HuH-7 (cell line): ENCODE data around the gene HERC4.
A peak's percentile ranks its signal among the peaks of the same experiment; 100 is the strongest.

Experiments
- DNase-seq: peaks from one replicate; pipeline ENCODE4 v3.0.0; 2011; ENCODE audit warnings: low spot score

Gene HERC4, protein sequence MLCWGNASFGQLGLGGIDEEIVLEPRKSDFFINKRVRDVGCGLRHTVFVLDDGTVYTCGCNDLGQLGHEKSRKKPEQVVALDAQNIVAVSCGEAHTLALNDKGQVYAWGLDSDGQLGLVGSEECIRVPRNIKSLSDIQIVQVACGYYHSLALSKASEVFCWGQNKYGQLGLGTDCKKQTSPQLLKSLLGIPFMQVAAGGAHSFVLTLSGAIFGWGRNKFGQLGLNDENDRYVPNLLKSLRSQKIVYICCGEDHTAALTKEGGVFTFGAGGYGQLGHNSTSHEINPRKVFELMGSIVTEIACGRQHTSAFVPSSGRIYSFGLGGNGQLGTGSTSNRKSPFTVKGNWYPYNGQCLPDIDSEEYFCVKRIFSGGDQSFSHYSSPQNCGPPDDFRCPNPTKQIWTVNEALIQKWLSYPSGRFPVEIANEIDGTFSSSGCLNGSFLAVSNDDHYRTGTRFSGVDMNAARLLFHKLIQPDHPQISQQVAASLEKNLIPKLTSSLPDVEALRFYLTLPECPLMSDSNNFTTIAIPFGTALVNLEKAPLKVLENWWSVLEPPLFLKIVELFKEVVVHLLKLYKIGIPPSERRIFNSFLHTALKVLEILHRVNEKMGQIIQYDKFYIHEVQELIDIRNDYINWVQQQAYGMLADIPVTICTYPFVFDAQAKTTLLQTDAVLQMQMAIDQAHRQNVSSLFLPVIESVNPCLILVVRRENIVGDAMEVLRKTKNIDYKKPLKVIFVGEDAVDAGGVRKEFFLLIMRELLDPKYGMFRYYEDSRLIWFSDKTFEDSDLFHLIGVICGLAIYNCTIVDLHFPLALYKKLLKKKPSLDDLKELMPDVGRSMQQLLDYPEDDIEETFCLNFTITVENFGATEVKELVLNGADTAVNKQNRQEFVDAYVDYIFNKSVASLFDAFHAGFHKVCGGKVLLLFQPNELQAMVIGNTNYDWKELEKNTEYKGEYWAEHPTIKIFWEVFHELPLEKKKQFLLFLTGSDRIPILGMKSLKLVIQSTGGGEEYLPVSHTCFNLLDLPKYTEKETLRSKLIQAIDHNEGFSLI

DNA sequence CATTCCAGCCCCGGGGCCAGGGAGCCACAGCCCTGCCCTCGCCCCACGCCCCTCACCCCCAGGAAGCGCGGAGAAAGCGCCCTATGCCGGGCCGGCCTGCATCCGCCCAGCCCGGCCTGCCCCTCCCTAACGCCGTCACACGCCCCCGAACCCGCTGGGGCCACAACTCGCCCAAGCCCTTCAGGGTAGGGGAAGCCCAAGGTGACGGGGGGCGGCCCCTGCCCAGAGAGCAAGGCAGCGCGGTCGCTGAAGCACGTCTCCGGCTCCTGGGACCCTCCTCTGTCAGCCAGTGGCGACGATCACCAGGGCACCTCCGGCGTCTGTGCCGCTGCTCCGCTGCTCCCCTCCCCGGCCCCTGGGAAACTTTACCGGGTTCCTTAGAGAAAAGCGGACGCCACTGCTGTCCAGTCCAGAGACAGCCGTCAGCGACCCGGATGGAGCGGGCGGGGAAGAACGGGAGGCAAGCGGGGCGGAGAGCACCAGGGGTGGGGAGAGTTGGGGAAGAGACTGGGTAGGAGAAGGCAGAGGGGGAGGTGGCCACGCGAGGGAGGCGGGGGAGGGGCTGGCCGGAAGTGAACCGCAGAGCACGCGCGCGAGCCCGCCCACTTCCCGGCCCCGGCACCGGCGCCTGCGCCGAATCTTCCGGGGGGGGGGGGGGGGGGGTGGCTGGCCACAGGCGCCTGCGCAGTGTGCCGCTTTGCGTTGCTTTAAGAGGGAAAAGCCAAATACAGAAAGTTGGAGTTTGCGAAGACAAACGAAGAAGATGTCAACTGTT, at the start of gene HERC4:
TSS of gene HERC4 (minus strand) at position 509 of the 775 bp plus-strand sequence. CDS start 2,175 bp downstream, outside the sequence.
- peak; percentile 84 for DNase-seq

DNA sequence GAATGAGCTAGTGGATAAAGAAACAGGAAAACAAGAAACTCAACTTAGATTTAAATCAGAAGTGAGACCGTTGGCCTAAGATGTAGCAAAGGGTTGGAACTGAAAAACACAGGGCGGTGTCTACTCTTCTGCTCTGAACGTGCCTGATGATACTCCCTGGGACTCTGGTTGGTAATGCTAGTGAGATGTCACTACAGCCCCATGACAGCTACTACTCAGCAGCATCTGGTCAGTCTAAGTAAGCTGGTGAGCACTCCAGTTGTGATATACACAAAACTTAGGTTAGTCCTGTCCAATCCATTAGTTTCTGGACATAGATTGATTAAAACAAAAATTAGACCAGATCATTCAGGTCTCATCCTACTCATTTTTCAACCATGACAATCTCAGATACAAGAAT, 49.6 kb upstream of the HERC4 start:
- DNase-seq, result no peak

DNA sequence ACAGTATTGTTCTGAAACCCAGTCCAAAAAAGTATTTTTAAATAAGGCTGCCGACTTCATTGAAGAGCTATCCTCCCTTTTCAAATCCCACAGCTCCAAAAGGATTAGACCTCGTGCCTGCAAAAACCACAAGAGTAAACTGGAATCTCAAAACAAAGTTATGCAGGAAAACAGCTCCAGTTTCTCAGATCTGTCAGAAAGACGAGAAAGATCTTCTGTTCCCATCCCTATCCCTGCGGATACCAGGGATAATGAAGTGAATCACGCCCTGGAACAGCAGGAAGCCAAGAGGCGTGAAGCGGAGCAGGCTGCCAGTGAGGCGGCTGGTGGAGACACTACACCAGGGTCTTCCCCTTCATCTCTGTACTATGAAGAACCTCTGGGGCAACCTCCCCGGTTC, 46.8 kb upstream of the HERC4 start:
- DNase-seq, result no peak

DNA sequence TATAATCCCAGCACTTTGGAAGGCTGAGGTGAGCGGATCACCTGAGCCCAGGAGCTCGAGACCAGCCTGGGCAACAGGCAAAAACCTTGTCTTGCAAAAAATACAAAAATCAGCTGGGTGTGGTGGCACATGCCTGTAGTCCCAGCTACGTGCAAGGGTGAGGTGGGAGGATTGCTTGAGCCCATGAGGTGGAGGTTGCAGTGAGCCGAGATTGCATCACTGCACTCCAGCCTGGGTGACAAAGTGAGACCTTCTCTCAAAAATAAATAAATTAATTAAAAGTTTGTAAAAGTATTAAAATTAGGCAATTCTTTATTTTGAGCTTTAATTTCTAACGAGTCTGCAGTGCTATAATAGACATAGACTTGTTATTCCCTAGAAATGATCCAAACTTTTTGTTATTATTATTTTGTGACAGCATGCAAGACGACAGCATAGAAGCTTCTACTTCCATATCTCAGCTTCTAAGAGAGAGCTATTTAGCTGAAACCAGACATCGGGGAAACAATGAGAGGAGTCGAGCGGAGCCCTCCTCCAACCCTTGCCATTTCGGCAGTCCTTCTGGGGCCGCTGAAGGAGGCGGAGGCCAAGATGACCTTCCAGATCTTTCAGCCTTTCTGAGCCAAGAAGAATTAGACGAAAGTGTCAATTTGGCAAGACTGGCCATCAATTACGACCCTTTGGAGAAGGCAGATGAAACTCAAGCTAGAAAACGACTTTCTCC, 46.1 kb upstream of the HERC4 start:
- no peak for DNase-seq

DNA sequence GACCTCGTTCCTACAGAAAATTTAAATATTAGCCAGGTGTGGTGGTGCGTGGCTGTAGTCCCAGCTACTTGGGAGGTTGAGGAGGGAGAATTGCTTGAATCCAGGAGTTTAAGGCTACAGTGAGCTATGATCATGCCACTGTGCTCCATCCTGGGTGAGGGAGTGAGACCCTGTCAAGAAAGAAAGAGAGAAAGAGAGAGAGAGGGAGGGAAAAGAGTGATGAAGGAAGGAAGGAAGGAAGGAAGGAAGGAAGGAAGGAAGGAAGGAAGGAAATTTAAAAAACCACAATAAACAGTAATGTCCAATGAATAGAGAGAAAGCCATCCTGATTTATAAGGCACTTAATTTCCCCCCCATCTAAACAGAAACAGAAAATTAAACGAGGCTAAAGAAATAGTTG, 43.6 kb upstream of the HERC4 start:
- no peak for DNase-seq

DNA sequence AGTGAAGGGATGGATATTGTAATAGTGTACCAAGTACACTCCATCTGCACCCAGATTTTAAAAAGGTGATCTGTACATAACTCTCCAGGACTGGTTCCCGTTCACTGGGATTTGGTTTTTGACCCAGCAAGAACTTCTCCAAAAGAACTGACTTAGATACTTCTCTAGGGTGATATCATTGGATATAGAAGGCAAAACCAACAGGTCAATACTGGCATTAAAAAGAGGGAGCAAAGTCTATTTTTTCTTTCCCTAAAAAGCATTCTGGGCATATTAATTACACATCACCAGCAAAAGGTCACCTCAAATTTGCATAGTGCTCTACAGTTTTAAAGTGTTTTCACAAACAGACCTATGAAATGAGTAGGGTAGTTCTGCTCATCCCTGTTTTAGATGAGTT, 37.8 kb upstream of the HERC4 start:
- no peak for DNase-seq

DNA sequence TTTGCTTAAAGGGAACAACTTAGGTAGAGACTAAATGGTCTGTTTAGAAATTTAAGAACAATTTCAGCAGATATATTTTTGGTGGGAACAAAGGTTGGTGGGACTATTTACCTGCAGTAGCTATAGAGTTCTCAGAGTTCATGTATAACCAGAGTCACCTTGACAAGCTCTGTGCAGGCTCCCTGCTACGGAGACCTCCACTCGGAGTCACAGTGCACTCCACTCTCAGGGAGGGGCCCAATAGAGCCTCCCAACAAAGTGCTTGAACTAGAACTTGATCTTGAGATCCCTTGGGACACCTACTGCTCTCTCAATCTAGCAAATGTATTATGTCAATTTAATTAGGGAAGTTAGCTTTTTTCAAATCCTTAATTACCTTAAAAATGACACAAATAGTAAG, 36.5 kb upstream of the HERC4 start:
- DNase-seq, result no peak

DNA sequence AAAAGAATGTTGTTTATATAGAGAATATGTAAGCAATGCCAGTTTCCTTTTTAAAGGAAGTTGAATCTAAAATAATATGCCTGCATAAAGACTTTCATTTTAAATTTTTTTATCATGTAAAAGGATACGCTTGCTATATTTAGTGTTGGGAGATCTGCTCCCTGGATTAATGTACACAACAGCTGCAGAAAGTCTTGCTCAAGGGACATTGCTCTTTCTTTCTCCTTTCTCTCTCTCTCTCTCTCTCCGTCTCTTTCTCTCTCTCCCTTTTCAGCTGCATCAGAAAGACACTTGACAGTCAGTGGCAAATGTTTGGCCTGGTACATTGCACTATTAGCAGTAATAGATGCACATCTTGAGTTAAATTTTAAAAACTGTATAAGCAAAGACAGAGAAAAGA, 34.9 kb upstream of the HERC4 start:
- no peak for DNase-seq

DNA sequence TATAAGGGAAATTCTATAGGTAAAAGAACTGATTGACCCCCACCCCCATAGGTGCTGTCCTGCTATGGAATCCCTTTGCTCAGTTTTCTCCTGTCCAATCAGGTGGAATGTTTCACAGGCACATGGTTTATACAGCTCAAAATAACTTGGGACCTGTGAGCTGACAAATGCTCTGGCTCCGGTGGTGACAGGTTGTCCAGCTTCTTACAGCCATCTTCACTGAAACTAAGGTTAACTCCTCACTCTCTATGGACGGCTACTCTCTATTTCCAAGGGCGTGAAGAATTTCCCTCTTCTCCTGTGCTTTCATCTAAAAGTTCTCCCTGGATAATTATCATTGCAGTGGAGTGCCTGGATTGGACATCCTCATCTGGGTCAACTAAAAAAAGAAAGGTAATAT, 34.2 kb upstream of the HERC4 start, which contains the start of gene MYPN:
TSS of gene MYPN (plus strand) at position 158 of the 400 bp plus-strand sequence. CDS start 11,951 bp downstream, outside the sequence.
- DNase-seq, result no peak

DNA sequence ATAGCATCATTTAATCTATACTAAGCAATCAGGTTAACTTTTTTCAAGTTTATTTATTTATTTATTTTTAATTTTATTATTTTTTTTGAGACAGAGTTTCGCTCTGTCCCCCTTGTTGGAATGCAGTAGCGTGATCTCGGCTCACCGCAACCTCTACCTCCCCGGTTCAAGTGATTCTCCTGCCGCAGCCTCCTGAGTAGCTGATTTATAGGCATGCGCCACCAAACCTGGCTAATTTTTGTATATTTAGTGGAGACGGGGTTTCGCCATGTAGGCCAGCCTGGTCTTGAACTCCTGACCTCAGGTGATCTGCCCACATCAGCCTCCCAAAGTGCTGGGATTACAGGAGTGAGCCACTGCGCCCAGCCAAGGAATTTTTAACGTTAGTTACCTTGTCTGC, 33.6 kb upstream of the HERC4 start:
- DNase-seq, result no peak

DNA sequence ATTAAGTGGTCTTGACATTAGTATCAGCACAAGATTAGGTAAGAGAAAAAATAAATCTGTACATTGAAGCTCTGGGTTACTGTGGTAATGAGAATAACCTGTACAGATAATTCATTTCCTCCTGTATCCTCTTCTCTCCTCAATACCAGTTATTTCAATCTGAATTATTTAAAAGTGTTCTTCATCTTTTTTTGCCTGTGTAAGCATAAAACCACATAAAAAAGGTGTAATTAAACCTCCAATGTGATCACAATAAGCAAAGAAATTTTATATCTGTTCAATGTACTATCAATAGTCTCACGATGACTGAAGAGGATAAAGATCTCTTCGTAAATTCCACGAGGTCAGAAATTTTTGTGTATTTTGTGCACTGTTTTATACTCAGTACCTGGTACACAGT, 33.0 kb upstream of the HERC4 start:
- no peak for DNase-seq

DNA sequence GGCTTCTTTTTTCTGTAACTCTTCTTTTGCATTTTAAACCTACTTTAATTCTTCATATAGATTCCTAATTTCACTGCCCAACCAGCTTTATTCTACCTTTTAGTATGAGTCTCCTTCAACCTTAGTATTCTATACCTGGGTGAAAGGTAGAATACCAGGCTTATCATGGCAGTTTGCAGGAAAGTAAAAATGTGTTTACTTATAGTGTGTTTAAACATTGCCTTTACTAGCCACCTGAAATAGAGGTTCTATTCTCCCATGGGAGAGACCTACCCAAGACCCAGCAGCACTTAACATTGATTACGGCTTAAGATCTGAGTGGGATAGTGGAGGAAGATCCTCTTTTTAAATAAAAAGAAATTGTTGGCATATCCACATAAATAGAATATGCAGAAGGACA, 32.6 kb upstream of the HERC4 start:
- DNase-seq, result no peak

DNA sequence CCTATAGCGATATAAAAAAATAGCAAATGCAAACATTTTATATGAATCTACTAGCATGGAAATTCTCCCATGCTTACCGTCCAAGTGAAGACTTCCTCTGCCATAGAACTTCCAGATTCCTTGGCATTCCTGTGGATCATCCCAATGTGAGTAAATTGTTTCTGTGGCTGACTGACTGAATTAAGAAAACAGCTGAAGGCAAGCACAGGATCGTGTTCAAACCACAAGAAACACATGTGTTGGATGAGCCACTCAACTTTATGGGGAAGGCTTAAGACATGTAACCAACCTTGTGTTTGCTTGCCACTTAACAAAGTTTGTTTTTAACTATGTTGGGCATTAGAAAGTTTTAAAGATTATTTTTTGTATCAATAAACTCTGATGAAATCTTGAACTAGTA, 31.6 kb upstream of the HERC4 start:
- no peak for DNase-seq

DNA sequence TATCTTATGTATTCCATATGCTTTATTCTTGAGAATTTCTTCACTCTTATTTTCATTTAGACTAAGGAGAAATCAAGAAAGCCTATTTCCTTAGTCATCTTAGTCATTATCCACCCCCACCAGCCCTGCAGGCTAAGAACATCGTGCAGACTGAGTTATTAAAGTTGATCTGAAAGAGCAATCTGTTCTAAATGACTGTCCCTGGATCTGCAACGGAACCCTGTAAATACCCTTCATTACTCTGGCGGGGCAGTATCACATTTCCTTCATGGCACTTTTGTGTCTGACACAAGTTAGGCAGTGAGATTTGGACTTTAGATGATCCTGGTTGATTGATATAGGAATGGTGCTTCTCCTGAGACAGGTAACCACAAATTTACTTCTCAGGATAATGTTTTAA, 30.7 kb upstream of the HERC4 start:
- no peak for DNase-seq

DNA sequence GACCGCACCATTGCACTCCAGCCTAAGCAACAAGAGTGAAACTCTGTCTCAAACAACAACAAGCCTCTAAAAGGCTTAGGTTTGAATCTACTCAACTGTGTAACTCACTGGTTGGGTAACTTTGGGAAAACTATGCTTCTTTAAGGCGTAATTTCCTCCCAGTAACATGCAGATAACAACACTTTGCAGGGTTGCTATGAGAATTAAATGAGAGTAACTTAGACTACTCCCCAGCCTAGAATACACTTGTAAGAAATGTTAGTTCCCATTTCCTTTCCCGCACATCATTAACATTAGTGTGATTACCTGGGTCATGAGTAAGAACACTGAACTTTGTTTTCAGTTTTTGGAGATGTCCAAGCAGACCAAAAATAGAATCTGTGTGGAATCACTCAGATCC, 28.8 kb upstream of the HERC4 start:
- no peak for DNase-seq

DNA sequence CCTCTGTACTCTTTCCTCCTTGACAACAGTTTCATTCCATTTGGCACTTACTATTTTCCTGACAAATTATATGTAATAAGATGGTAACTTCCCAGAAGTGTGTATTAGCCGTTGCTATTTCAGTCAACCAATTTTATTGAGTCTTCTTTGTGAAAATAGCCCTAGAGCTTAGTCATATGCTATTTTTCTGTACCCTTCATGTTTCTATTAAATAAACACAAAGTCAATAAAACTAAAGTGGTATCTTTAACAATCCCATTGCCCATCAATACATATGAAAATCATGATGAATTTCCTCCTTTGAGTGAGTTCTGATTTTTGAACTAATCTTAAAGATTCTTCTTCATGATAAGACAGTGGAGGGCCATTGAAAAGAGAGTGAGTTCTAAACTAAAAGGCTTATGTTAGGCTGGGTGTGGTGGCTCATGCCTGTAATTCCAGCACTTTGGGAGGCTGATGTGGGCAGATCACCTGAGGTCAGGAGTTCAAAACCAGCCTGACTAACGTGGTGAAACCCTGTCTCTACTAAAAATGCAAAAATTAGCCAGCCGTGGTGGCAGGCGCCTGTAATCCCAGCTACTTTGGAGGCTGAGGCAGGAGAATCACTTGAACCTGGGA, 28.3 kb upstream of the HERC4 start:
- DNase-seq, result no peak

DNA sequence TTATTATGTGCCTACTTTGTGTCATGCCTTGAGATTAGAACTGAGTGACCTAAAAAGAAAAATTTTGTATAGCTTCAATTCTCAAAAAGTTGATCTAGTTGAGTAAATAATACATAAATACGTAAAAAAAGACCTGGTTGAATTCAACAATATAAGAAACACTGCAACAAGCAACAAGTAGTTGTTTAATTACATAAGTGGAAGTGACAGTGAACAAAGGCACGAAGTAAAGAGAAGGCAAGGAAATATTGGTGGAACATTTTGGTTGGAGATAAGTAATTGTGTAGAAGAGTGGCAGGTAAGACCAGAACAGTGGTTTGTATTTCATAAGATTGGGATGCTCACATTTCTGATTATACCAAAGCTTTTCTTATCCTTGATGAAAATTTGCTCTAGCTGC, 26.0 kb upstream of the HERC4 start:
- no peak for DNase-seq

DNA sequence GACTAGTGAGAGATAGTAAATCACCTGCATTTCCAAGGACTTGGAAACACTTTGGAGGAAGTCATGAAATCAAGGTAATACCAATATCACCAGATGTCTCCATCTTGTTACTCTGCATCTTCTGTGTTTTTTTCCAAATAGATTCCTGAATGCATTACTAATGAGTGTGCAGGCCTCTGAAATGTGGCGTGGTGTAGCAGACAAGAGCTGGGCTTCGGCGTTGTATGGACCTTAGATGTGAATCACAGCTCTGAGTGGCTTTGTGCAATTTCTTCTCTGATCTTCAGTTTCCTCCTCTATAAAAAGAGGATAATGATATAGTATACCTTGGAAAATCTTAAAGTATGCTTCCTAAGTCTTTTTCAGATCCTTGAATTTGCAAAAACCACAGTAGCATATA, 24.7 kb upstream of the HERC4 start:
- DNase-seq, result no peak

DNA sequence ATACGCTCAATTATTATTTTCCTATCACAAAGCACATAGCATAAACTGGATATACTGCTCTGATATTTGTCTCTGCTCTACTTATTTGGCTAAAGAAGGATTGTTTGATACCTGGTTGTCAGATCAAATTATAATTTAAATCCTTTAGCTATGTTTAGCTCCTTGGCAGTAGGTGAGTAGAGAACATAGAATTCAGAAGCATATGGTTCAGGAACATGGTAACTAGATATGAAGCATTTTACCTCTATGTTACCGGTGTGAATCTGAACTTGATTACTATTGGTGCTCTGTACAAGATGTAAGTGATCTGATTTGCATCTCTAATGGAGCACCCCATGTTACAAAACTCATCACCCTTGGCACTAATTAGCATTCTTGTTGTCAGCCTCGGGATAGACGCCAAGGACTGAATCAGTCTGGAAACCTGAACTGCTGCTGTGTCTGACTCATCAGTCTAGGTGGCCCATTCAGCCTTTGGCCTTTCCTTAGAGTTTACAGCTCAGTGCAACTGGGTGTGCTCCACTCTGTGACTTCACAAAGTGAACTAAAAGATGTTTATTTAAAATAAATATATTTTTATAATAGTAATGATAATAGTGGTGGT, 21.9 kb upstream of the HERC4 start:
- DNase-seq, result no peak

DNA sequence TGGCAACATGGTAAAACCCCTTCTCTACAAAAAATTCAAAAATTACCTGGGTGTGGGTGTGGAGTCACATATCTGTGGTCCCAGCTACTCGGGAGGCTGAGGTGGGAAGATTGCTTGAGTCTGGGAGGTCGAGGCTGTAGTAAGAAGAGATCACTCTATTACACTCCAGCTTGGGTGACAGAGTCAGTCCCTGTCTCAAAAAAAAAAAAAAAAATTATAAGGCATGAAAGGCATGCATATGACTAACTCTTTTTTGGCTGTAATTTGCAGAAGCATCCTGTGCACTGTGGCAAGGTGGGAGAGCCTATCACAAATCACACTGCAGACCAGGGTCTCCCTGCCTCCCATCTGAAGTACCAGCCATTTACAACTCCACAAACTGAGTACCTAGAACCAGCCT, 20.1 kb upstream of the HERC4 start:
- DNase-seq, result no peak

DNA sequence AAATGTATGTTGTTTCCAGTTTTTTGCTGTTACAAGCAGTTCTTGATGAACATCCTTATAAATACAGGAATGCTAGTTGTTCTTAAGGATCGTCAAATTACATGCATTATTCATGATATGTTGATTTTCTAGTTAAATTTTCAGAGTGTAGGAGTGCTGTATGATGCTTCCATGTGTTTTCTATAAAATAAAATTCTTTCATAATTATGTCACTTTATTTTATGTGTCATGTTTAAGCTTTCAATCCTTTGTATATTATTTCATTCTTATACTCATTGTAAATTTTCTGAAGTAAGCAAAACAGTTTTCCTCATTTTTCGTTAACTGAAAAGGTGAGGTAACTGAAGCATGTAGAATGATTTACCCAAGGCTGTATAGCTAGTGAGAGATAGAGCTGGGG, 17.4 kb upstream of the HERC4 start:
- no peak for DNase-seq
